ENCODE data around the gene HOXA3. TPM values are rescaled to one million over a fixed set of nuclear protein-coding genes. Genes with fewer than 3 reads are reported as not detected.
A peak's percentile ranks its signal among the peaks of the same experiment; 100 is the strongest.

HOXA3 gene
- total RNA-seq, 1 experiment from 2014 or later = not detected

DNA sequence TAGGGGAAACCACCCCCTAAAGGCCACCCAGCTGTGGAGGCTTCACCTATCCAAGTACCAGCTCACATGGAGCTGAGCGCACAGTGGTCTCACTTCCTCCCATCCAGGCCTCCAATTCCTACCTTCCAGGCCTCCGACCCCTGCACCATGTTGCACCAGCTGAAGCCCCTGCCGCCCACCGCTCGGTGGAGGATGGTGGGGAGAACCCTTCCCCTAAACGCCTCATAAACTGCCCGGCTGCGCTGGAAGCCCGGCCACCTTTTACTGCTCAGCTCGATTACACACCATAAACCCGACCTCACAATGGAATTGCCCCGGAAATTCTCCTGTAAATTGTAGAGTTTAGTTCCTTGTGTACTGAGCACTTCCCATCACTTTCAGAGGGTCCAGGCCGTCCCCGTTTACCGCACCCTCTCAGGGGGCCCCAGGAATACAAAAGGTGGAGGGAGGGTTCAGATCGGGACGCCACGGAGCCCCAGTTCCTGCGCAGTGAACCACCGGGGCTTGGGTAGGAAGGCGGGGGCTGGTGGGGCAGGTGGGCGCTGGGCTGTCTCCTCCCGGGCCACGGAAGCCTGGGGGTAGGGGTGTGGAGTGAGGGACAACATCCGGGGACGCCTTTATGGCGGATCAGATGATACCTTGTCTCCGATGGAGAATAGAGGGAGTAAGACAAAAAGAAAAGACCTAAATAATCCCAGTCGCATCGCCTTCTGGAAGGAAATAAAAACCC, 5.5 kb upstream of the HOXA3 start:
- peak; percentile 26 for DNase-seq
- Mint-ChIP-seq H3K4me1 (peaks cover 3 to 11% of the 10 kb centered on the region in 2 experiments; a peak in 3 of 4 replicates), H3K27ac (no peak overlapping the region; a peak in 1 of 7 replicates)

More for the DNA sequence above, 5.5 kb upstream of the HOXA3 start:
- H3K9ac ChIP-seq (ENCODE audit: extremely low read depth, insufficient read length, low read length) = no peak overlapping the region
- no peak overlapping the region for H3K23ac ChIP-seq (ENCODE audit: insufficient read length, low read depth, low read length)
- no peak overlapping the region for H2BK15ac ChIP-seq (ENCODE audit: low read depth, low read length)
- no peaks in the 10 kb centered on the region for H3K23me2 ChIP-seq (ENCODE audit: insufficient read length, low read depth, low read length, poor library complexity, severe bottlenecking)
- H4K5ac ChIP-seq (ENCODE audit: insufficient read length, low read depth, low read length) = no peak overlapping the region
- no peak overlapping the region for H2BK5ac ChIP-seq (ENCODE audit: insufficient read length, low read length)
- no peak overlapping the region for H4K91ac ChIP-seq (ENCODE audit: insufficient read length, low read depth, low read length)
- TF ChIP-seq, protein P1, sequence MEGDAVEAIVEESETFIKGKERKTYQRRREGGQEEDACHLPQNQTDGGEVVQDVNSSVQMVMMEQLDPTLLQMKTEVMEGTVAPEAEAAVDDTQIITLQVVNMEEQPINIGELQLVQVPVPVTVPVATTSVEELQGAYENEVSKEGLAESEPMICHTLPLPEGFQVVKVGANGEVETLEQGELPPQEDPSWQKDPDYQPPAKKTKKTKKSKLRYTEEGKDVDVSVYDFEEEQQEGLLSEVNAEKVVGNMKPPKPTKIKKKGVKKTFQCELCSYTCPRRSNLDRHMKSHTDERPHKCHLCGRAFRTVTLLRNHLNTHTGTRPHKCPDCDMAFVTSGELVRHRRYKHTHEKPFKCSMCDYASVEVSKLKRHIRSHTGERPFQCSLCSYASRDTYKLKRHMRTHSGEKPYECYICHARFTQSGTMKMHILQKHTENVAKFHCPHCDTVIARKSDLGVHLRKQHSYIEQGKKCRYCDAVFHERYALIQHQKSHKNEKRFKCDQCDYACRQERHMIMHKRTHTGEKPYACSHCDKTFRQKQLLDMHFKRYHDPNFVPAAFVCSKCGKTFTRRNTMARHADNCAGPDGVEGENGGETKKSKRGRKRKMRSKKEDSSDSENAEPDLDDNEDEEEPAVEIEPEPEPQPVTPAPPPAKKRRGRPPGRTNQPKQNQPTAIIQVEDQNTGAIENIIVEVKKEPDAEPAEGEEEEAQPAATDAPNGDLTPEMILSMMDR (conservative IDR thresholded peaks at IDR 0.05) = no peak
- Mint-ChIP-seq H3K9me3 (peaks cover 13 to 24% of the 10 kb centered on the region in 2 experiments), H3K27me3 (ENCODE audit: low read depth) (peaks cover 98% of the 10 kb centered on the region), H3K4me3 (no peak overlapping the region), H3K36me3 (ENCODE audit: insufficient read depth in 1 of 3, low read depth in 3 of 3) (peaks cover 0 to 6% (median 0%) of the 10 kb centered on the region in 3 experiments; a peak in 3 of 7 replicates)
- H3K27me3 ChIP-seq (ENCODE audit: insufficient read depth, low read length) = peaks cover 97% of the 10 kb centered on the region
- H3K56ac ChIP-seq (ENCODE audit: insufficient read length, low read depth, low read length) = no peak overlapping the region
- H2AK5ac ChIP-seq (ENCODE audit: insufficient read length, low read length) = no peak overlapping the region
- H3K18ac ChIP-seq (ENCODE audit: insufficient read length, low read depth, low read length) = no peak overlapping the region
- H3K4ac ChIP-seq (ENCODE audit: low read depth, low read length) = no peak overlapping the region
- WGBS (ENCODE audit: extremely low coverage, insufficient read length, low lambda C conversion rate) = no CpG with 5 or more reads among the region's 30 CpGs
- H4K8ac ChIP-seq (replicated peaks; ENCODE audit: insufficient read length, low read depth, low read length) = no peak overlapping the region
- H2BK20ac ChIP-seq (ENCODE audit: low read depth, low read length, poor library complexity, severe bottlenecking) = no peak overlapping the region
- H3K79me2 ChIP-seq (ENCODE audit: insufficient read depth, low read length) = no peaks in the 10 kb centered on the region
- no peak overlapping the region for H2BK120ac ChIP-seq (ENCODE audit: low read depth, low read length, poor library complexity, severe bottlenecking)
- no peak overlapping the region for H3K4me2 ChIP-seq (ENCODE audit: insufficient read depth, insufficient read length, low read length)
- no peak overlapping the region for H3K27ac ChIP-seq (ENCODE audit: insufficient read length, low read depth, low read length)
- no peak overlapping the region for H2BK12ac ChIP-seq (ENCODE audit: insufficient read length, low read depth, low read length)
- H4K20me1 ChIP-seq (ENCODE audit: control insufficient read depth, insufficient read depth, insufficient read length) = no peaks in the 10 kb centered on the region
- no peak overlapping the region for H3T11ph ChIP-seq (ENCODE audit: low read length)
- no peaks in the 10 kb centered on the region for H3K4me1 ChIP-seq (ENCODE audit: insufficient read depth, low read length)
- no peaks in the 10 kb centered on the region for H3K9me3 ChIP-seq (ENCODE audit: control insufficient read depth, low read depth, low read length)
- no peak overlapping the region for H3K14ac ChIP-seq (ENCODE audit: insufficient read depth, low read length)
- H2AFZ ChIP-seq (ENCODE audit: low read length) = no peak overlapping the region
- H3K79me1 ChIP-seq (ENCODE audit: insufficient read depth, low read depth, low read length, poor library complexity, severe bottlenecking) = no peaks in the 10 kb centered on the region

Data from H9 (cell line).